ENCODE data around the gene ZNF579.

- TF ChIP-seq CTCF (conservative IDR thresholded peaks at IDR 0.05; ENCODE audit: low read length) (no peak), EZH2phosphoT487 (IDR thresholded peaks at IDR 0.05; ENCODE audit: borderline replicate concordance, low read depth, low read length) (no peak)
Observed at GRCh38 chr19:55611983-55612645, 31.5 kb upstream of the ZNF579 start.

Measured in OCI-LY7 (cell line).